ENCODE results near the gene XAB2.

DNA sequence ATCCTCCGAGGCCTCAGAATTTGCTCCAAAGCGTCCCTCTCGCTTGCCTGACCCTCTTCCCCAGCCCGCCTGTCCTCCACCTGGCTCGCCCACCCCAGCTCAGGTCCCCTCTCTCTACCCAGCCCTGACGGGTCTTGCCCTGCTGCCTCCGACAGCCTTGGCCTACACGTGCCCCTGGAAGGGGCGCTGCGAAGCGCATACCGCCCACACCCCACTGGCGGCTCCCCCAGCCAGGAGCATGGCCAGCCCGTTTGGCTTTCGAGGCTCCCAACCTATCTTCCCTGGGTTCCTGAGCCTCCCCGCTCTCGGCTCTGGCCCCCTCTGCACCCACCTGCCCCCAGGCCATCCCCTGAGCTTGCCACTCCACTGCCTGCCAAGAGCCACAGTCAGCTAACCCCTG, 4.5 kb downstream of the XAB2 start:
- TF ChIP-seq, protein P1, sequence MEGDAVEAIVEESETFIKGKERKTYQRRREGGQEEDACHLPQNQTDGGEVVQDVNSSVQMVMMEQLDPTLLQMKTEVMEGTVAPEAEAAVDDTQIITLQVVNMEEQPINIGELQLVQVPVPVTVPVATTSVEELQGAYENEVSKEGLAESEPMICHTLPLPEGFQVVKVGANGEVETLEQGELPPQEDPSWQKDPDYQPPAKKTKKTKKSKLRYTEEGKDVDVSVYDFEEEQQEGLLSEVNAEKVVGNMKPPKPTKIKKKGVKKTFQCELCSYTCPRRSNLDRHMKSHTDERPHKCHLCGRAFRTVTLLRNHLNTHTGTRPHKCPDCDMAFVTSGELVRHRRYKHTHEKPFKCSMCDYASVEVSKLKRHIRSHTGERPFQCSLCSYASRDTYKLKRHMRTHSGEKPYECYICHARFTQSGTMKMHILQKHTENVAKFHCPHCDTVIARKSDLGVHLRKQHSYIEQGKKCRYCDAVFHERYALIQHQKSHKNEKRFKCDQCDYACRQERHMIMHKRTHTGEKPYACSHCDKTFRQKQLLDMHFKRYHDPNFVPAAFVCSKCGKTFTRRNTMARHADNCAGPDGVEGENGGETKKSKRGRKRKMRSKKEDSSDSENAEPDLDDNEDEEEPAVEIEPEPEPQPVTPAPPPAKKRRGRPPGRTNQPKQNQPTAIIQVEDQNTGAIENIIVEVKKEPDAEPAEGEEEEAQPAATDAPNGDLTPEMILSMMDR (IDR thresholded peaks at IDR 0.05), result no peak
- TF ChIP-seq POLR2A (IDR thresholded peaks at IDR 0.05) (no peak), EP300 (IDR thresholded peaks at IDR 0.05) (no peak)

Measured in ovary (tissue), 3 donors.